Hematopoietic multipotent progenitor cell treated with erythropoietin and hydrocortisone succinate and interleukin-3 and kit ligand, for 17 days (in vitro differentiated cells): ENCODE data around the gene ARL3.
"Not testable (repeated sequence)": the region's sequence is repeated elsewhere in the genome, so short reads cannot be mapped to it uniquely, and the experiment has no call there.

Experiments used
- DNase-seq: peaks from one replicate; pipeline ENCODE4 v3.0.0-alpha.2; 2015; ENCODE audit warnings: low spot score

Gene ARL3

DNA sequence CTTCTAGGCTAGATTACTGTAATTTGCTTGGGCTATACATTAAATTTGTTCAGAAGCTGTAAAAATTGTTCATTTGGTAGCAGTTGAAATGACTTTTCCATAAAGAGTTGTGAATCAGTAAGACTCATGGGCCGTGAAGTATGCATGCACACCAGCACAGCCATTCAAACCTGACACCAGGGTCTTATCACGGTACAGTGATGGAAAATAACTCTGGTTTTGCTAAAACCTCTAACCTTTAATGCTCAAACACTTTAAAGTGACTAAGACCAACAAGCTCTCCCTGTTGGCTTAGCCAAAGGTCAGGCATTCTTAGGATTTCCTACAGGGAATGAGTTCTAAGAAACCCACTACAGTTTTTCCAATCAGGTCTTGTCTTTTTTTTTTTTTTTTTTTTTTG, 11.5 kb downstream of the ARL3 start:
- no peak for DNase-seq

- DNase-seq, result no peak
These were observed 12.4 kb downstream of the ARL3 start for GRCh38 chr10:102701796-102702195.

- DNase-seq, result no peak
These were observed 12.9 kb downstream of the ARL3 start for GRCh38 chr10:102701272-102701671.

DNA sequence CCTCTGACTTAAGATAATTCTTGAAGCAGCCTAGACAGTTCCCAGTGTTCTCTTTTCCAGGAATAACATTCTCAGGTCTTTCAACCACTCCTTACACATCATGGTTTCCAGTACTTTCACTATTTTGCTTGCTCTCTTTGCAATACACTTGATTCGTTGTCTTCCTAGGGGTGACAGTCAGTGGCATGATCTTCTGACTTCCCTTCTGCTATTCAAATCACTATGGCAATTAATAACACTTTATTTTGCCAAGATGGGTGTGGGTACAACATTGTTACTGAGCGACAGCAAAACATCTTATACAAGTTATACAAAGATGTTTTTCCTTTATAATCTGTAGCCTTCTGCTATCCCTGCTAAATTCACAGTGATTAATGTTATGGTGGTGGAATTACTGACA, 15.3 kb downstream of the ARL3 start:
- no peak for DNase-seq

DNA sequence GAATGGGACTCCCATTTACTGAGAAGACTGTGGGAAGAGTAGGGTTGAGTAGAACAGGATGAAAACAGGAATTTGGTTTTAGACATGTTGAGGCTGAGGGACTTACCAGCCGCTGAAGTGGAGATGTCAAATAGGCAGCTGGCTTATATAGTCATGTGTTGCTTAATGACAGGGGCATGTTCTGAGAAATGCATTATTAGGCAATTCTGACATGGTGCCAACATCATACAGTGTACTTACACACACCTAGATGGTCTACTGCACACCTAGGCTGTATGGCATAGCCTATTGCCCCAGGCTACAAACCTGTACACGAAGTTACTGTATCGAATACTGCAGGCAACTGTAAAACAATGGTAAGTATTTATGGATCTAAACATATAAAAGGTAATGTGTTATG, 17.5 kb downstream of the ARL3 start:
- no peak for DNase-seq

DNA sequence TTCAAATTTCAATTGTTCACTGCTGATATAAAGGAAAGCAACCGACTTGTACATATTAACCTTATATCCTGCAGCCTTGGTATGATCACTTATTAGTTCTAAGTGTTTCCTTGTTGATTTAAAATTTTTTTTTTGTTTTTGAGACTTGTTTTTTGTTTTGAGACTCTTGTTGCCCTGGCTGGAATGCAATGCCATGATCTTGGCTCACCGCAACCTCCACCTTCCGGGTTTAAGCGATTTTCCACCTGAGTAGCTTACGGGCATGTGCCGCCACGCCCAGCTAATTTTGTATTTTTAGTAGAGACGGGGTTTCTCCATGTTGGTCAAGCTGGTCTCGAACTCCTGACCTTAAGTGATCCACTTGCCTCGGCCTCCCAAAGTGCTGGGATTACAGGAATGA, 18.8 kb downstream of the ARL3 start:
- not testable (repeated sequence) for DNase-seq

DNA sequence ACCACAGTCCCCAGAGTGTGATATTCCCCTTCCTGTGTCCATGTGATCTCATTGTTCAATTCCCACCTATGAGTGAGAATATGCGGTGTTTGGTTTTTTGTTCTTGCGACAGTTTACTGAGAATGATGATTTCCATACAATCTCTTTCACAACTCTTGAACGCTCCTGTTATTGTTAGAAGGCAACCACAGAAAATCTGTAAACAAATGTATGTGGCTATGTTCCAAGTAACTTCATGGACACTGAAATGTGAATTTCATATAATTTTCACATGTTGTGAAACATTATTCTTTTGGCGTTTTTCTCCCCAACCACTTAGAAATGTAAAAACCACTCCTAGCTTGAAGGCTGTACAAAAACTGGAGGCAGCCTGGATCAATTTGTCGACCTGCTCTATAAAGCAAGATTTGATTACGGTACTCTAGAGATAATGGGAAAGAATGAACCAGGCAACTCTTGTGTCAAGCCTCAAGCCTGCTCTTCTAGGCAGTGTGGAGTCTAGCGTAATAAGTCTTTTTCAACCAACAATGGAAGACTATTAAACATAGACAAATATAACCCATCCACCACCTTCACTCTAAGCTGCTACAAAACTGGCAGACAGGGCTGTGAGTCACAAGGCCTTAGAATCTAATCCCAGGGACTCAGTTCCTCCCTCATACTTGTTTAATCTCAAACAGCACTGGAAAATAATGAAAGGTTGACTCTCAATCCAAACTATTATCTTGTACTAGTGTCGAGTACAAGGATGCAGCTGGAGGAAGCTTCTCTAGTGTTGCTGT, 22.7 kb downstream of the ARL3 start:
- DNase-seq, result no peak

- no peak for DNase-seq
These were observed 30.5 kb downstream of the ARL3 start for GRCh38 chr10:102683736-102684135.

DNA sequence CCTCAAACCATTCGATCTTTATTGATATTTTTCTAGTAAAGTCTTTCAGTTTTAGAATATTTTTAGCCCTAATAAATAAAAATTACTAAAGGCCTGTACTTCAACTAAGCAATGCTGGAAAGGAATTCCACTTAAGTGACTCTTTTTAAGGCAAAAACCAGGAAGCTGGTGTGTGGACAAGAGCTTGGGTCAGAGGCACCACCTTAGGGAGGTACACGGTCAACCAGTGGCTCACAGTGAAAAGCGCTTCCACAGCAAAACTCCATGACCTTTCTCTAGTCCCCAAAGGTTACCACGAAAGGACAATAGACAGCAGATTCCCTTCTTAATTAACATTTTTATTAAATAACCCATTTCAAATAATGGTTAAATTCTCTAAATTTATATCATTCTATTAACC, 31.2 kb downstream of the ARL3 start:
- DNase-seq, result no peak

DNA sequence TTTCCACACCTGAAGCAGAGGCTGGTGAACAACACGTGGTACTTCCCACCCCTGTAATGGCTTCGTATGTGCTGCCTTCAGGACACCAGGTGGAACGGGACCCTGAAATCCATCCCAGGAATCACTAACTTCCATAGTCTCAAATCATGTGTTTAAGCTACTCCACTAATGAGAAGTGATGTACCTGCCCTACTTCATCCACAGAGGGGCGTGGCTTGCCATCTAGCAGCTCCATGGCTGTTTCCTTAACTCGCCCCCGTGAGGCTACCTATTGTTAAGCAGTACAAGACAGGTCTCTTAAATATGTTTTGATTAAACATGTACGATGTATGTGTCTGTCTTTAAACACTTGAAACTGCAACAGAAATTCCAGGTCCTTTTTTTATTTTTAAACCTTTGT, 31.8 kb downstream of the ARL3 start:
- DNase-seq, result no peak

DNA sequence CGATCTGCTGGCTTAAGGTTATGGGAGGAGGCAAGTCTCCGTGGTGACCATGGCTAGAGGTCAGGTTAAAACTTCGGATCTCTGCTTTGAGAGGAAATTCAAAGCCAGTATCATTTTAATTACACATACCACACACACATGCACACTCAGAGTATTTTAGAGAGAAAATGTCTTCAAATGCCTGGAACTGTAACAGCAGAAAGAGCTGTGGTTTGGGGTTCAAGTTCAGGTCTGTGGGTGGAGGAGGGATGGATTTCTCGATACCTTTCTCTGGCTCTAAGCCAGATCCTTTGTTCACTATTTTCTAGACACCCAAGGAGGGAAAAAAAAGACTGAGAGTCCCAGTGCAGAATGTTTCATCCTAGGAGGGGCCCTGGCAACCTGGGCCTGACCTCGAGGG, 32.5 kb downstream of the ARL3 start:
- DNase-seq, result no peak

- DNase-seq, result no peak
These were observed 34.6 kb downstream of the ARL3 start for GRCh38 chr10:102679596-102679995.

- DNase-seq, result peak; percentile 45
These were observed 35.3 kb downstream of the ARL3 start for GRCh38 chr10:102678842-102679289.

DNA sequence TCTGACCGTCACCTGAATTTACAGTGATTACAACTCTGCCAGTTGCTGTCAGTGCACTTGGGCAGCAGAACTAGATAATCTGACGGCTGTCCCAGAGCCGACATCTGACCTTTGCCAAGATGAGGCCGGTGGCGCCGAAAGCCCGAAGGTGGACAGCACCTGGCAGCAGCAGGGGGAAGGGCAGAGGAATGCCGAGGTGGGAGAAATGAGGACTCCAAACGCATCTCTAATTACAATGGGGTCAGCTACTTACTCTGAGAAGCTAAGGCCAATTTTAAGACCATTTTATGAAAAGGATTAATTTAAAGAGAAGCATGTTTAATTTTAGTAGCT, 36.2 kb downstream of the ARL3 start:
- DNase-seq, result no peak

- DNase-seq, result no peak
These were observed 36.7 kb downstream of the ARL3 start for GRCh38 chr10:102677331-102678067.

- DNase-seq, result no peak
These were observed 37.5 kb downstream of the ARL3 start for GRCh38 chr10:102676534-102677315.

- no peak for DNase-seq
These were observed 38.3 kb downstream of the ARL3 start for GRCh38 chr10:102675666-102676533.

DNA sequence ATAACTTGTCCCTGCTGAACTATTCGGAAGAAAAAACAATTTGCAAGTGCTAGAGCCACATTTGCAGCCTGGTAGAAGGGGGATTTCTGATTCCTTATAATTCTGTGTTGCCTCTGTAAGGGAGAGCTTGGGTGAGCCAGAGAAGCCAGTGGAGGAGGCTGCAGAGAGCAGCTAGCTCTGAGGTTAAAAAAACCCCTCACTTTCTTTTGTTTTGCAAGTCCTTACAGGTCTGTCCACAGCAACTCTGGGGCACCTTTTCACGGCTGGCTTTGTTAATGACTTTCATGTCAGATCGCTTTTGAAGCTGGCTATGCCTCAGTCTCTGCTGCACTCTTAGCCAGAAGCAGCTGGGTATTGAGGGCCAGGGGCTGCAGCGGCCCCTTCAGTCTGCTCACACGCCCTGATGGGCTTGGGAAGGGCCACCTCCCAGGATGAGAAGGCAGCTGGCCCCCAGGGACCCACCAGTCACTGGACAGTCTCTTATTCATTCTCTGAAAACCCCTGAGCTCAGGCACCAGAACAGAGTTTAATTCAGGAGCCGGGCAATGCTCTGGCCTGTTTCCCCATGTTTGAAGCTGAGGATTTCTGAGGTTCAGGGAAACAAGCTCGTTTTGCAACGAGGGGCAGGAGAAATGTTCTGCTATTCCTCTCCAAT, 39.1 kb downstream of the ARL3 start:
- no peak for DNase-seq

DNA sequence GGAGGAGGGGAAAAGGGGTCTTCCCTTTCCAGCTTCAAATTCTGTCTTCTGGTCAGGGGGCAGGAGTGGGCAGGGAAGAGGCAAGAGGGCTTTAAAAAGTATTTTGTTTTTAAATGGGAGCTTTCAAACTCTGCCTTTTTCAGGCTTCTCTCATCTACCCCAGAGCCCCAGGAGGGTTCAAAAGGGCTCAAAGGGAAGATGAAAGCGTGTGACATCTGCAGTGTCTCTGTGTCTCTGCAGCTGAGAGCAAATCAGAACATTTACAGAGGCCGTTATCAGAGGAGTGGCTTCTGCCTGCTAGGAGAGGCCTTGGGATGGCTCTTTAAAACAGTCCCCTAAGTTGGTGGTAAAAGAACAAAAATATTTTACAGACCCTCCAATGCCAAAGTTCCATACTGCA, 39.6 kb downstream of the ARL3 start:
- DNase-seq, result peak; percentile 29

DNA sequence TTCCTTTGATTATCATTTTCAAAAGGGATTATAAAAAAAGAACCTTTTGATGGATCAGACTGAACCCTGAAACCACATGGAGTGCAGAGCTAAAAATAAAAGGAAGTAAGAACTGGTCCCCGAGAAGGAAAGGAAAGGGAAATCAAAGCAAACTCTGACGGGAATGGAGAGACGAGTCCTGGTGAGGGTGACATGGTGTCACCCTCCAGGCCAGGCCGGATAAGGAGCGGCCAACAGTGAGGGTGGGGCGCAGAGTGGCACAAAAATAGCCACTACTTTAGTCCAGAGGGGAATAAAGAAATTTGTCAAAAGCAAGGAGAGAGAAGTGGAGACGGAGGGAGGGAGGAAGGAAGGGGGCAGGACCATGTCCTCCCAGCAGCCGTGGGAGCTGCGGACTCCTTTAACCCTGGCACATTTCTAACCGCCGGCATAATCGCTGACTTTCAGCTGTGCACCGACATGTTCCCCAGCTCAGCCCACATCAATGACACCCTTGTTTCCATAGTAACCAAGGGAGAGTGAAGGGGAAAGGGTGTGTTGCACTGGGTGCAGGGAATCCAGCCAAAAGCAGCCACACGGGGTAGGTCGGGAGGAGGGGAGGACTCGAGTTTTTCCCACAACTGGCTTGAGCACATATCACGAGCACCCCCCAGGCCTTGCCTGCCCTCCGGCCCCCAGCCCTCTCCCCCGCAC, 40.2 kb downstream of the ARL3 start:
- peak; percentile 81 for DNase-seq
